K562 (cell line): ENCODE data around the gene RPP38. TPM values are rescaled to one million over a fixed set of nuclear protein-coding genes. Genes with fewer than 3 reads are reported as not detected.

Source experiments
- COPS2 ChIP-seq: fragments of 450-650 bp; conservative IDR thresholded peaks from 2 replicates; pipeline ENCODE4 v1.6.1; 2016; ENCODE audit warnings: mild to moderate bottlenecking, moderate library complexity
- MEIS2 ChIP-seq: fragments of 450-650 bp; IDR thresholded peaks from 2 replicates; pipeline ENCODE4 v1.6.1; 2014; ENCODE audit warnings: mild to moderate bottlenecking; ENCODE audit not compliant: partially characterized antibody
- MYC ChIP-seq, 2 experiments: fragments of 250-450 bp in 1 of 2; sonication (Bioruptor Pico) in 1 of 2; IDR thresholded peaks; 2 replicates each; pipeline versions ENCODE4 v1.5.1 to v1.6.1; 2012 to 2021; ENCODE audit warnings: low read depth in 2 of 2, borderline replicate concordance in 1 of 2, improper control_type of control experiment in 1 of 2, low read length in 1 of 2, mild to moderate bottlenecking in 1 of 2, moderate library complexity in 1 of 2
- SNIP1 ChIP-seq: fragments of 450-650 bp; IDR thresholded peaks from 2 replicates; pipeline ENCODE4 v1.7.1; 2017; ENCODE audit warnings: low read depth, mild to moderate bottlenecking
- SRSF1 ChIP-seq: fragments of 200-400 bp; formaldehyde crosslinking; IDR thresholded peaks from 2 replicates; pipeline ENCODE4 v1.6.1; 2017; ENCODE audit warnings: mild to moderate bottlenecking, low read depth, low read length, moderate library complexity
- ZNF174 ChIP-seq: fragments of 250-450 bp; sonication (Bioruptor Pico); IDR thresholded peaks from 2 replicates; pipeline ENCODE4 v1.4.0; 2020; ENCODE audit warnings: mild to moderate bottlenecking
- ZNF239 ChIP-seq: fragments of 250-450 bp; sonication (Bioruptor Pico); IDR thresholded peaks from 2 replicates; pipeline ENCODE4 v1.4.0; 2020; ENCODE audit warnings: mild to moderate bottlenecking
- polyA plus RNA-seq, 8 experiments: library from polyadenylated mRNA; depleted of rRNA in 4 of 8; stranded (reverse) in 5 of 8; unstranded in 3 of 8; fragments of >200 nt; fragmentation: Nextera tagmentation in 2 of 8; fragmentation: Illumina TruSeq in 1 of 8; extraction: Ambion mirVana in 2 of 8; extraction: Trizol in 1 of 8; gene quantifications; 2 replicates each; pipeline versions ENCODE4 v1.2.1 to v1.2.3, GENCODE V29; 2011 to 2014; ENCODE audit warnings: inconsistent platforms in 1 of 8, missing spikeins in 1 of 8
- total RNA-seq, 7 experiments: library from RNA; depleted of rRNA in 6 of 7; stranded (reverse); fragments of >200 nt in 6 of 7; fragmentation: Illumina TruSeq in 2 of 7; extraction: Trizol in 2 of 7; gene quantifications; 2 replicates each; pipeline versions ENCODE4 v1.2.1 to v1.2.3, GENCODE V29; 2011 to 2021; ENCODE audit warnings: low replicate concordance in 1 of 7
- TF ChIP-seq, protein P1 (sequence below): sonication (generic); formaldehyde crosslinking; IDR thresholded peaks from 2 replicates; pipeline ENCODE4 v1.8.0; 2022; ENCODE audit warnings: mild to moderate bottlenecking, low read depth, missing genetic modification reagents
- TF ChIP-seq, protein P2 (sequence below), 2 experiments: IDR thresholded peaks; 2 replicates each; pipeline ENCODE4 v1.6.1; 2011; ENCODE audit warnings: borderline replicate concordance in 1 of 2, control low read depth in 1 of 2, low read depth in 1 of 2, low read length in 1 of 2, mild to moderate bottlenecking in 1 of 2, mixed read lengths in 1 of 2, moderate library complexity in 1 of 2; ENCODE audit not compliant: insufficient read depth in 1 of 2, insufficient read length in 1 of 2, poor library complexity in 1 of 2, severe bottlenecking in 1 of 2; ENCODE audit errors: extremely low read depth in 1 of 2
- TF ChIP-seq, protein P3 (sequence below): sonication (generic); formaldehyde crosslinking; IDR thresholded peaks from 2 replicates; pipeline ENCODE4 v1.8.1; 2023; ENCODE audit warnings: mild to moderate bottlenecking, missing genetic modification reagents
- TF ChIP-seq, protein P4 (sequence below): sonication (generic); formaldehyde crosslinking; IDR thresholded peaks from 2 replicates; pipeline ENCODE4 v1.8.0; 2022; ENCODE audit warnings: missing genetic modification reagents, mild to moderate bottlenecking, borderline replicate concordance

Gene RPP38
- total and polyA plus RNA-seq, 9 of the 15 experiments (the other 6 are each of a cell fraction or from before 2014, with no cell fraction given) = 26.3 to 58.6 (median 33.8) TPM

DNA sequence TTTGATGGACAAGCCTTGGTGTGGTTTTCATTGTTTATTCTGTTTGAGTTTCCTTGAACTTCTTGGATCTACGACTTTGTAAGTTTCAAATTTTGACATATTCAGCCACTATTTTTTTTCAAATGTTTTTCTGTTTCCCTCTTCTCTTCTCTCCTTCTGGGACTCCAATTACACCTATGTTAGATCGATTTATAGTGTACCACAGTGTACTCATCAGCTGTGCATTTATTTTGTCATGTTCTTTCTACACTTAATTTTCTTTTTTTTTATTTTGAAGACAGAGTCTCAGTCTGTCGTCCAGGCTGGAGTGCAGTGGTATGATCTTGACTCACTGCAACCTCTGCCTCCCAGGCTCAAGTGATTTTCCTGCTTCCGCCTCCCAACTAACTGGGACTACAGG, 37.2 kb upstream of the RPP38 start (continued):
- TF ChIP-seq SNIP1 = no peak
- TF ChIP-seq, protein P1, sequence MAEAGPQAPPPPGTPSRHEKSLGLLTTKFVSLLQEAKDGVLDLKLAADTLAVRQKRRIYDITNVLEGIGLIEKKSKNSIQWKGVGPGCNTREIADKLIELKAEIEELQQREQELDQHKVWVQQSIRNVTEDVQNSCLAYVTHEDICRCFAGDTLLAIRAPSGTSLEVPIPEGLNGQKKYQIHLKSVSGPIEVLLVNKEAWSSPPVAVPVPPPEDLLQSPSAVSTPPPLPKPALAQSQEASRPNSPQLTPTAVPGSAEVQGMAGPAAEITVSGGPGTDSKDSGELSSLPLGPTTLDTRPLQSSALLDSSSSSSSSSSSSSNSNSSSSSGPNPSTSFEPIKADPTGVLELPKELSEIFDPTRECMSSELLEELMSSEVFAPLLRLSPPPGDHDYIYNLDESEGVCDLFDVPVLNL (CRISPR knock-in tag) = no peak
- TF ChIP-seq SRSF1 = no peak
- TF ChIP-seq, protein P2, sequence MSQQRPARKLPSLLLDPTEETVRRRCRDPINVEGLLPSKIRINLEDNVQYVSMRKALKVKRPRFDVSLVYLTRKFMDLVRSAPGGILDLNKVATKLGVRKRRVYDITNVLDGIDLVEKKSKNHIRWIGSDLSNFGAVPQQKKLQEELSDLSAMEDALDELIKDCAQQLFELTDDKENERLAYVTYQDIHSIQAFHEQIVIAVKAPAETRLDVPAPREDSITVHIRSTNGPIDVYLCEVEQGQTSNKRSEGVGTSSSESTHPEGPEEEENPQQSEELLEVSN (IDR thresholded peaks at IDR 0.05; ENCODE audit: borderline replicate concordance in 1 of 2, extremely low read depth in 1 of 2, insufficient read depth in 1 of 2, insufficient read length in 1 of 2, low read depth in 1 of 2, low read length in 1 of 2, poor library complexity in 1 of 2, severe bottlenecking in 1 of 2) = no peak
- TF ChIP-seq, protein P3, sequence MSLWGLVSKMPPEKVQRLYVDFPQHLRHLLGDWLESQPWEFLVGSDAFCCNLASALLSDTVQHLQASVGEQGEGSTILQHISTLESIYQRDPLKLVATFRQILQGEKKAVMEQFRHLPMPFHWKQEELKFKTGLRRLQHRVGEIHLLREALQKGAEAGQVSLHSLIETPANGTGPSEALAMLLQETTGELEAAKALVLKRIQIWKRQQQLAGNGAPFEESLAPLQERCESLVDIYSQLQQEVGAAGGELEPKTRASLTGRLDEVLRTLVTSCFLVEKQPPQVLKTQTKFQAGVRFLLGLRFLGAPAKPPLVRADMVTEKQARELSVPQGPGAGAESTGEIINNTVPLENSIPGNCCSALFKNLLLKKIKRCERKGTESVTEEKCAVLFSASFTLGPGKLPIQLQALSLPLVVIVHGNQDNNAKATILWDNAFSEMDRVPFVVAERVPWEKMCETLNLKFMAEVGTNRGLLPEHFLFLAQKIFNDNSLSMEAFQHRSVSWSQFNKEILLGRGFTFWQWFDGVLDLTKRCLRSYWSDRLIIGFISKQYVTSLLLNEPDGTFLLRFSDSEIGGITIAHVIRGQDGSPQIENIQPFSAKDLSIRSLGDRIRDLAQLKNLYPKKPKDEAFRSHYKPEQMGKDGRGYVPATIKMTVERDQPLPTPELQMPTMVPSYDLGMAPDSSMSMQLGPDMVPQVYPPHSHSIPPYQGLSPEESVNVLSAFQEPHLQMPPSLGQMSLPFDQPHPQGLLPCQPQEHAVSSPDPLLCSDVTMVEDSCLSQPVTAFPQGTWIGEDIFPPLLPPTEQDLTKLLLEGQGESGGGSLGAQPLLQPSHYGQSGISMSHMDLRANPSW (CRISPR knock-in tag) = no peak
- no peak for TF ChIP-seq COPS2
- no peak for TF ChIP-seq MEIS2
- no peak for TF ChIP-seq ZNF174 (CRISPR knock-in tag)
- TF ChIP-seq ZNF239 (CRISPR knock-in tag) = no peak
- TF ChIP-seq MYC (IDR thresholded peaks at IDR 0.05; ENCODE audit: low read depth, low read length) = no peak
- TF ChIP-seq MYC (CRISPR knock-in tag; IDR thresholded peaks at IDR 0.05; ENCODE audit: borderline replicate concordance, low read depth) = no peak
- TF ChIP-seq, protein P4, sequence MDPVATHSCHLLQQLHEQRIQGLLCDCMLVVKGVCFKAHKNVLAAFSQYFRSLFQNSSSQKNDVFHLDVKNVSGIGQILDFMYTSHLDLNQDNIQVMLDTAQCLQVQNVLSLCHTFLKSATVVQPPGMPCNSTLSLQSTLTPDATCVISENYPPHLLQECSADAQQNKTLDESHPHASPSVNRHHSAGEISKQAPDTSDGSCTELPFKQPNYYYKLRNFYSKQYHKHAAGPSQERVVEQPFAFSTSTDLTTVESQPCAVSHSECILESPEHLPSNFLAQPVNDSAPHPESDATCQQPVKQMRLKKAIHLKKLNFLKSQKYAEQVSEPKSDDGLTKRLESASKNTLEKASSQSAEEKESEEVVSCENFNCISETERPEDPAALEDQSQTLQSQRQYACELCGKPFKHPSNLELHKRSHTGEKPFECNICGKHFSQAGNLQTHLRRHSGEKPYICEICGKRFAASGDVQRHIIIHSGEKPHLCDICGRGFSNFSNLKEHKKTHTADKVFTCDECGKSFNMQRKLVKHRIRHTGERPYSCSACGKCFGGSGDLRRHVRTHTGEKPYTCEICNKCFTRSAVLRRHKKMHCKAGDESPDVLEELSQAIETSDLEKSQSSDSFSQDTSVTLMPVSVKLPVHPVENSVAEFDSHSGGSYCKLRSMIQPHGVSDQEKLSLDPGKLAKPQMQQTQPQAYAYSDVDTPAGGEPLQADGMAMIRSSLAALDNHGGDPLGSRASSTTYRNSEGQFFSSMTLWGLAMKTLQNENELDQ (CRISPR knock-in tag) = no peak
